ENCODE data around the gene DLG2.

GRCh38 chr11:83409891-83410290, 2217.3 kb downstream of the DLG2 start:
- TF ChIP-seq POLR2A (IDR thresholded peaks at IDR 0.05), result no peak
- no peak for TF ChIP-seq CTCF (IDR thresholded peaks at IDR 0.05)
- TF ChIP-seq POLR2AphosphoS5 (IDR thresholded peaks at IDR 0.05), result no peak
- no peak for TF ChIP-seq EP300 (IDR thresholded peaks at IDR 0.05)
